ENCODE measurements around the gene LCN10. TPM values are rescaled to one million over a fixed set of nuclear protein-coding genes. Genes with fewer than 3 reads are reported as not detected.
A peak's percentile ranks its signal among the peaks of the same experiment; 100 is the strongest.

The LCN10 gene
- total RNA-seq, 4 donors from 2014 or later, result 3.9 to 16.5 (median 9.9) TPM

DNA sequence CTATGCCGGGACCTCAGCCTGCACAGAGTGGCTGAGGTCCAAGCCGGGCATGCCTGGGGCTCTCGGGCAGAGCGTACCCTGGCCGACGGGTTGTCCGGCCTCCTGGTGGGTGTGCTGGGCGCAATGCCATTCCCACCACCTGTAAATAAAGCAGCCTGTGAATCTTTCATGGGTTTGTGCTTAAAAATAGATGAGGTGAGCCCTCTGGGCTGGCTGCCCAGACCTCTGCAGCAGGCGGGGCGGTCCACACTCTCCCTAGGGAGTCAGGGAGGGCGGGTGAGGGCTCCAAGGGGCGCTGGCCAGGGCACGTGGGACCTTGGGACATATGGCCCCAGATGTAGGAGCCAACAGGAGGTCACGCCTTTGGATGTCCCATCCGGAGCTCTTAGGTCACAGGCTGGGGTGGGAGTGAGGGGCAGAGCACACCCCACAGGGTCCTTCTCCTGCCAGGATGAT is 51.9 kb downstream of the LCN10 start:
- TF ChIP-seq EP300 (IDR thresholded peaks at IDR 0.05) (no peak), POLR2A (IDR thresholded peaks at IDR 0.05) (no peak), POLR2AphosphoS5 (IDR thresholded peaks at IDR 0.05) (no peak)
- TF ChIP-seq, protein P1, sequence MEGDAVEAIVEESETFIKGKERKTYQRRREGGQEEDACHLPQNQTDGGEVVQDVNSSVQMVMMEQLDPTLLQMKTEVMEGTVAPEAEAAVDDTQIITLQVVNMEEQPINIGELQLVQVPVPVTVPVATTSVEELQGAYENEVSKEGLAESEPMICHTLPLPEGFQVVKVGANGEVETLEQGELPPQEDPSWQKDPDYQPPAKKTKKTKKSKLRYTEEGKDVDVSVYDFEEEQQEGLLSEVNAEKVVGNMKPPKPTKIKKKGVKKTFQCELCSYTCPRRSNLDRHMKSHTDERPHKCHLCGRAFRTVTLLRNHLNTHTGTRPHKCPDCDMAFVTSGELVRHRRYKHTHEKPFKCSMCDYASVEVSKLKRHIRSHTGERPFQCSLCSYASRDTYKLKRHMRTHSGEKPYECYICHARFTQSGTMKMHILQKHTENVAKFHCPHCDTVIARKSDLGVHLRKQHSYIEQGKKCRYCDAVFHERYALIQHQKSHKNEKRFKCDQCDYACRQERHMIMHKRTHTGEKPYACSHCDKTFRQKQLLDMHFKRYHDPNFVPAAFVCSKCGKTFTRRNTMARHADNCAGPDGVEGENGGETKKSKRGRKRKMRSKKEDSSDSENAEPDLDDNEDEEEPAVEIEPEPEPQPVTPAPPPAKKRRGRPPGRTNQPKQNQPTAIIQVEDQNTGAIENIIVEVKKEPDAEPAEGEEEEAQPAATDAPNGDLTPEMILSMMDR (IDR thresholded peaks at IDR 0.05), result no peak
- Histone ChIP-seq H3K36me3 (no peaks in the 10 kb centered on the region), H3K4me3 (no peak overlapping the region), H3K27ac (peak overlapping the region in 3 of 4 donors; percentile 77 to 84 (median 78)), H3K9me3 (no peaks in the 10 kb centered on the region), H3K27me3 (no peaks in the 10 kb centered on the region), H3K4me1 (peaks cover 0 to 74% (median 22%) of the 10 kb centered on the region in 3 donors)
- ATAC-seq, result peak; percentile 20
- no CpG with 5 or more reads among the region's 15 CpGs for WGBS, 2 donors (ENCODE audit: low coverage in 1 of 2)

DNA sequence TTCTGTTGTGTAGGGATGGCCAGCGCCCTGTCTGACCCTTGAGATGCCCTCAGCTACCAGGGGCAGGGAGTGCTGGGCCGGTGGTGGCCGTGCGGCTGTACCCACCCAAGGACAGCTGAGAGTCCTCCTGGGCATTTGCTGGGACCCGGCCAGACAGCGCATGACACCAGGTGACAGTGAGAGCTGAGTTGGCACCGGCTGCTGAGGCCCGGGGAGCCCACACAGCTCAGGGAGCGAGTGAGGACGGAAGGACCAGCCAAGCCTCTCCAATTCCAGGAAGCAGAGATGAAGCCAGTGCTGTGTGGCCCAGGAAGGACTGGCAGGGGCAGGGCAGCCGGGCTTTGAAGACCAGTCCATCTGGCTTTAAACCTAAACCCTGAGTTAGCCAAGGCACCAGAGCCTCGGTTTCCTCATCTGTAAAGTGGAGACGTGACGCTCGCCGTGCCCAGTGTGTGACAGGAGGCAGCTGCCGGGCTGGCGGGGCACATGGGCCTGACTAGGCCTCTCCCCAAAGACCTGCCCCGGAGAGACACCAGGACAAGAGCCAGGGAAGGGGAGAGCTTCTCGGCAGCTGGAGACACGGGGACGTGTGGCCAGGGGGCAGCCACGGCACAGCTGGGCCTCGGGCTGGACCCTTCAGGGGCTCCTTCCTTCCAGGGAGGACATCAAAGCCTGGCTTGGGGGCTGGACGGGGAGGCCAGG is 52.5 kb downstream of the LCN10 start:
- WGBS, 2 donors (ENCODE audit: low coverage in 1 of 2), result 40% methylated on average over 1 of the region's 25 CpGs; no CpG with 5 or more reads in 1 of the 2 donors
- peaks cover 0 to 80% (median 26%) of the 10 kb centered on the region in 3 donors for H3K4me1 ChIP-seq
- ATAC-seq, result no peak

DNA sequence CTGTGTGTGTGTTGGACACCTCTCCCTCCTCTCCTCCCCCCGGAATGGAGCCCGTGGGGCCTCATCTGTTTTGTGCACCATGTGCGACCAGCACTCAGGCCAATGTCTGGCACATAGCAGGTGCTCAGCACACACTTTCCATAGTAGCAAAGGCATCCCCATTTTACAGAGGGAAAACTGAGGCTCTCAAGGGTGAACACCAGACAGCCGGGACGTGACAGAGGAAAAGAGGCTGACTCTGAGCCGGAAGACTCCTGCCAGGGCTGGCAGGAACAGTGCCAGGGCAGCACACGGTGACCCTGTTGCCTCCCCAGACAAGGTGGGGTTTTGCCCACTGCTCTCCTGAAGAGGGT is 53.7 kb downstream of the LCN10 start:
- H3K4me1 ChIP-seq, result peaks cover 0 to 87% (median 30%) of the 10 kb centered on the region in 3 donors
- WGBS, 2 donors (ENCODE audit: low coverage in 1 of 2), result 70% methylated on average over 2 of the region's 7 CpGs; no CpG with 5 or more reads in 1 of the 2 donors
- no peaks in the 10 kb centered on the region for H3K27me3 ChIP-seq
- H3K36me3 ChIP-seq, result no peaks in the 10 kb centered on the region
- H3K27ac ChIP-seq, result peak overlapping the region in 3 of 4 donors; percentile 83 to 90 (median 84)
- no peaks in the 10 kb centered on the region for H3K9me3 ChIP-seq
- TF ChIP-seq POLR2A (IDR thresholded peaks at IDR 0.05) (no peak), EP300 (IDR thresholded peaks at IDR 0.05) (no peak), POLR2AphosphoS5 (IDR thresholded peaks at IDR 0.05) (no peak)
- TF ChIP-seq, protein P1 (IDR thresholded peaks at IDR 0.05), result no peak
- H3K4me3 ChIP-seq, result no peak overlapping the region
- ATAC-seq, result no peak

More for the DNA sequence above, 52.5 kb downstream of the LCN10 start:
- TF ChIP-seq POLR2AphosphoS5 (IDR thresholded peaks at IDR 0.05), result no peak
- no peak for TF ChIP-seq POLR2A (IDR thresholded peaks at IDR 0.05)
- TF ChIP-seq, protein P1 (IDR thresholded peaks at IDR 0.05), result no peak
- no peak for TF ChIP-seq EP300 (IDR thresholded peaks at IDR 0.05)
- no peaks in the 10 kb centered on the region for H3K36me3 ChIP-seq
- no peaks in the 10 kb centered on the region for H3K9me3 ChIP-seq
- H3K27ac ChIP-seq, result peak overlapping the region in 3 of 4 donors; percentile 77 to 84 (median 78)
- no peaks in the 10 kb centered on the region for H3K27me3 ChIP-seq
- H3K4me3 ChIP-seq, result no peak overlapping the region

DNA sequence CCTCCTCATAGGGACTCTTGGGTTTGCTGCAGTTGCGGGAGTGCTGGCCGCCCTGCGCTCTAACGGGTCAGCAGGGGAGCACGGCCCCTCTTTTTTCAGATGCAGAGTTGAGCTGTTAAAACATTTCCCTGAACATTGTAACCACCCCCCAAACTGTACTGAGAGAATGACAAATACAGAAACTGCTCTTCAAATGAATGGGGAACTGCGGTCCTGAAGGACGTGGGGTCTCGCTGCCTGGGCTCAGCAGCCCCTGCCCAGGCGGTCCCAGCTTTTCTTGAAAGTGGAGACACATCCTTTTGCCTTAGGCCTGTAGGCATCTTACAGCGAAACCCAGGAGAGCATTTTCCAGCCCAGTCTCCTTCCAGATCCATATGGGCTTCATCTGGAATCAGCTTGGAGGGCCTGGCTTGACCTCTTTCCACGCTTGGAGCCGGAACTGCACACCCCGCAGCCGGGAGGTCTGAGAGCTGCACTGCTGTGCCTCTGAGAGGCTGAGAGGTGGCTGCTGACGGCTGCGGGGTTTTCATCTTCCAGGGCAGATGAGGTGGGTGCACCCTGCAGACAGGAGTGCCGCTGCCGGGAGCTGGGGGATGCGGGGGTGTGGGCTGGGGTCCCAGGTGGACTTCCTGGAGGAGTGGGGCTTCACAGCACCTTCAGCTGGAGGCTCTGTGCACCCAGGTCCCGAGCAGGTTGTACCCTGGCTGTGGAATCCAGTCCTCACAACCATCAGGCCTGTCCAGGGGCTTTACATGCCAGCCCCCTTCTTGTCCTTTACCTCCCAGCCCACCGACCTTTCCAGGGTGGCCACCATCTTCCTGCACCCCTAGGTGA is 54.2 kb downstream of the LCN10 start:
- H3K4me1 ChIP-seq, result peaks cover 0 to 84% (median 30%) of the 10 kb centered on the region in 3 donors

More for the DNA sequence above, 54.2 kb downstream of the LCN10 start:
- 48 to 94% methylated on average over 4 to 6 of the region's 21 CpGs for WGBS, 2 donors (ENCODE audit: low coverage in 1 of 2)
- TF ChIP-seq POLR2A (IDR thresholded peaks at IDR 0.05), result no peak
- no peak for TF ChIP-seq EP300 (IDR thresholded peaks at IDR 0.05)
- no peak for TF ChIP-seq POLR2AphosphoS5 (IDR thresholded peaks at IDR 0.05)
- TF ChIP-seq, protein P1 (IDR thresholded peaks at IDR 0.05), result no peak
- Histone ChIP-seq H3K36me3 (no peaks in the 10 kb centered on the region), H3K27ac (peak overlapping the region in 3 of 4 donors; percentile 83 to 90 (median 84)), H3K27me3 (no peaks in the 10 kb centered on the region), H3K4me3 (no peak overlapping the region), H3K9me3 (no peaks in the 10 kb centered on the region)
- ATAC-seq, result no peak

Small RNA genes lying within 50 kb of the gene (small RNA-seq; reads per million reads assigned to genes)
- gene ATP6V1G1P3 (0 reads per million in 4 donors), gene MIR6722 (0 reads per million in 4 donors)

Other genes starting within 250 kb of the LCN10 start
- gene NOTCH1, start 196.9 kb downstream of the LCN10 start, total RNA-seq, result 10 to 100 TPM; 31.1 to 72.1 (median 44.0) TPM
- gene EGFL7, start 80.0 kb downstream of the LCN10 start, total RNA-seq, result 10 to 100 TPM; 38.8 to 81.0 (median 56.4) TPM
- gene AGPAT2, start 55.5 kb downstream of the LCN10 start, total RNA-seq, result 10 to 100 TPM; 28.8 to 43.6 (median 38.4) TPM
- 10 to 100 TPM in 2 of 4 donors, 1 to 10 TPM in 2; 7.8 to 24.4 (median 11.2) TPM for gene DIPK1B, start 30.4 kb downstream of the LCN10 start, total RNA-seq
- 10 to 100 TPM; 16.2 to 31.4 (median 22.7) TPM for gene LCN6, start 5.6 kb upstream of the LCN10 start, total RNA-seq
- gene LCN8, start 15.3 kb upstream of the LCN10 start, total RNA-seq, result not detected
- not detected for gene LCN15, start 21.6 kb upstream of the LCN10 start, total RNA-seq
- 10 to 100 TPM; 33.0 to 51.5 (median 40.4) TPM for gene TMEM141, start 48.4 kb upstream of the LCN10 start, total RNA-seq
- gene CCDC183, start 53.4 kb upstream of the LCN10 start, total RNA-seq, result 1 to 10 TPM in 3 of 4 donors, not detected in 1; 1.4 to 3.4 (median 2.0) TPM
- 100 to 1,000 TPM in 1 of 4 donors, 10 to 100 TPM in 3; 54.8 to 109 (median 71.2) TPM for gene RABL6, start 65.0 kb upstream of the LCN10 start, total RNA-seq
- gene AJM1, start 99.5 kb upstream of the LCN10 start, total RNA-seq, result 10 to 100 TPM in 1 of 4 donors, 1 to 10 TPM in 3; 2.5 to 10.9 (median 5.7) TPM
- 10 to 100 TPM; 33.7 to 63.5 (median 43.7) TPM for gene PHPT1, start 106.5 kb upstream of the LCN10 start, total RNA-seq
- gene MAMDC4, start 109.4 kb upstream of the LCN10 start, total RNA-seq, result 1 to 10 TPM; 1.0 to 2.2 (median 1.8) TPM
- gene EDF1, start 123.4 kb upstream of the LCN10 start, total RNA-seq, result 100 to 1,000 TPM; 283 to 353 (median 323) TPM
- gene TRAF2, start 143.6 kb upstream of the LCN10 start, total RNA-seq, result 10 to 100 TPM in 2 of 4 donors, 1 to 10 TPM in 2; 3.8 to 17.1 (median 11.1) TPM
- gene FBXW5, start 201.8 kb upstream of the LCN10 start, total RNA-seq, result 100 to 1,000 TPM; 171 to 310 (median 236) TPM
- gene C8G, start 202.3 kb upstream of the LCN10 start, total RNA-seq, result not detected
- not detected for gene LCN12, start 209.3 kb upstream of the LCN10 start, total RNA-seq
- 100 to 1,000 TPM in 1 of 4 donors, 10 to 100 TPM in 2, 1 to 10 TPM in 1; 7.4 to 132 (median 29.7) TPM for gene PTGDS, start 234.6 kb upstream of the LCN10 start, total RNA-seq
- under 1 TPM in 2 of 4 donors, not detected in 2; 0.40 TPM for gene LCNL1, start 240.1 kb upstream of the LCN10 start, total RNA-seq
- gene PAXX, start 249.5 kb upstream of the LCN10 start, total RNA-seq, result 10 to 100 TPM; 24.2 to 42.6 (median 36.1) TPM